ENCODE data around the gene LRRC23. TPM values are rescaled to one million over a fixed set of nuclear protein-coding genes. Genes with fewer than 3 reads are reported as not detected.

LRRC23 gene
- total and polyA plus RNA-seq, 2 donors from 2014 or later = 16.6 to 19.7 TPM

GRCh38 chr12:6914947-6915788 is 10.5 kb downstream of the LRRC23 start:
- Histone ChIP-seq H3K9me3 (ENCODE audit: control insufficient read depth in 2 of 3, insufficient read depth in 1 of 3, low read length in 3 of 3) (no peaks in the 10 kb centered on the region), H3K4me1 (ENCODE audit: control insufficient read depth in 2 of 3, insufficient read depth in 2 of 3, low read depth in 1 of 3, low read length in 3 of 3) (peaks cover 0 to 6% (median 0%) of the 10 kb centered on the region in 3 donors), H3K4me3 (ENCODE audit: low read length in 3 of 3) (peak overlapping the region; percentile 4 to 58 (median 38)), H3K9ac (ENCODE audit: low read length in 3 of 3) (no peak overlapping the region), H3K36me3 (ENCODE audit: control insufficient read depth in 2 of 3, insufficient read depth in 3 of 3, low read length in 3 of 3) (no peaks in the 10 kb centered on the region), H3K27me3 (ENCODE audit: control insufficient read depth, insufficient read depth, low read length) (no peaks in the 10 kb centered on the region), H3K27ac (ENCODE audit: low read depth in 2 of 2, low read length in 2 of 2) (no peak overlapping the region)
- FAIRE-seq (no peak), DNase-seq (peak in 4 of 5 donors; percentile 24 to 76 (median 56))
- no peak for TF ChIP-seq CTCF (IDR thresholded peaks at IDR 0.05; ENCODE audit: borderline replicate concordance, extremely low read depth, insufficient read depth)
- intact Hi-C loops (cut with DNase I) = no loop called here

GRCh38 chr12:6915789-6916285 is 11.2 kb downstream of the LRRC23 start:
- no peaks in the 10 kb centered on the region for H3K36me3 ChIP-seq (ENCODE audit: control insufficient read depth in 2 of 3, insufficient read depth in 3 of 3, low read length in 3 of 3)
- H3K9me3 ChIP-seq (ENCODE audit: control insufficient read depth in 2 of 3, insufficient read depth in 1 of 3, low read length in 3 of 3) = no peaks in the 10 kb centered on the region
- H3K27ac ChIP-seq (ENCODE audit: low read depth in 2 of 2, low read length in 2 of 2) = no peak overlapping the region
- no peaks in the 10 kb centered on the region for H3K27me3 ChIP-seq (ENCODE audit: control insufficient read depth, insufficient read depth, low read length)
- DNase-seq (peak in 1 of 5 donors; percentile 73), FAIRE-seq (no peak)
- H3K4me1 ChIP-seq (ENCODE audit: control insufficient read depth in 2 of 3, insufficient read depth in 2 of 3, low read depth in 1 of 3, low read length in 3 of 3) = peaks cover 0 to 6% (median 0%) of the 10 kb centered on the region in 3 donors
- H3K9ac ChIP-seq (ENCODE audit: low read length in 3 of 3) = no peak overlapping the region
- TF ChIP-seq CTCF (IDR thresholded peaks at IDR 0.05; ENCODE audit: borderline replicate concordance, extremely low read depth, insufficient read depth) = no peak
- no peak overlapping the region for H3K4me3 ChIP-seq (ENCODE audit: low read length in 3 of 3)
- intact Hi-C loops (cut with DNase I) = no loop called here

GRCh38 chr12:6916426-6917200 is 12.0 kb downstream of the LRRC23 start:
- intact Hi-C loops (cut with DNase I) = no loop called here
- Histone ChIP-seq H3K27me3 (ENCODE audit: control insufficient read depth, insufficient read depth, low read length) (no peaks in the 10 kb centered on the region), H3K4me3 (ENCODE audit: low read length in 3 of 3) (no peak overlapping the region), H3K36me3 (ENCODE audit: control insufficient read depth in 2 of 3, insufficient read depth in 3 of 3, low read length in 3 of 3) (no peaks in the 10 kb centered on the region), H3K9me3 (ENCODE audit: control insufficient read depth in 2 of 3, insufficient read depth in 1 of 3, low read length in 3 of 3) (no peaks in the 10 kb centered on the region), H3K4me1 (ENCODE audit: control insufficient read depth in 2 of 3, insufficient read depth in 2 of 3, low read depth in 1 of 3, low read length in 3 of 3) (peaks cover 0 to 6% (median 0%) of the 10 kb centered on the region in 3 donors), H3K27ac (ENCODE audit: low read depth in 2 of 2, low read length in 2 of 2) (no peak overlapping the region), H3K9ac (ENCODE audit: low read length in 3 of 3) (no peak overlapping the region)
- DNase-seq (peak in 1 of 5 donors; percentile 52), FAIRE-seq (no peak)
- no peak for TF ChIP-seq CTCF (IDR thresholded peaks at IDR 0.05; ENCODE audit: borderline replicate concordance, extremely low read depth, insufficient read depth)
